IMR-90 (cell line): Measurements from ENCODE around the gene CHAF1B. TPM values are rescaled to one million over a fixed set of nuclear protein-coding genes. Genes with fewer than 3 reads are reported as not detected.

Source experiments
- ATAC-seq: fragments of 200-7000 bp; cut with Tn5 transposase; 2 replicates; pipeline ENCODE4 v1.9.1; 2020; ENCODE audit warnings: low read depth, mild to moderate bottlenecking, moderate library complexity
- BruUV-seq: library from RNA; stranded (reverse); fragments of 400-500 nt; replicated peaks from 2 replicates; lab custom pipeline; 2021; lab: Mats Ljungman, UMichigan
- CTCF ChIA-PET: fragments of 300-600 bp; formaldehyde crosslinking; extraction: SDS; loops from one replicate; lab custom pipeline; 2021; ENCODE audit warnings: antibody characterized with exemption; lab: Yijun Ruan, JAX
- POLR2A ChIA-PET: fragments of 300-600 bp; sonication (Branson Sonifier 250); formaldehyde crosslinking; loops from one replicate; lab custom pipeline; 2022; ENCODE audit warnings: antibody characterized with exemption; ENCODE audit not compliant: unreplicated experiment; lab: Charles Lee
- DNase-seq: peaks from one replicate; pipeline ENCODE4 v3.0.0; 2013
- H2AFZ ChIP-seq: replicated peaks from 2 replicates; pipeline ENCODE3; 2013; ENCODE audit warnings: low read length, mild to moderate bottlenecking; ENCODE audit not compliant: poor library complexity
- H2AK5ac ChIP-seq: 2 replicates; pipeline ENCODE4 v1.6.1; 2013; ENCODE audit warnings: low read depth, low read length, inconsistent platforms
- H2AK9ac ChIP-seq: replicated peaks from 2 replicates; pipeline ENCODE3; 2013; ENCODE audit warnings: mild to moderate bottlenecking, low read depth, low read length, moderate library complexity; ENCODE audit not compliant: poor library complexity
- H2BK120ac ChIP-seq: 2 replicates; pipeline ENCODE4 v1.6.1; 2013; ENCODE audit warnings: low read depth, low read length, inconsistent platforms
- H2BK15ac ChIP-seq: 3 replicates; pipeline ENCODE4 v1.6.1; 2013; ENCODE audit warnings: low read depth, low read length, inconsistent platforms
- H2BK20ac ChIP-seq: 2 replicates; pipeline ENCODE4 v1.6.1; 2013; ENCODE audit warnings: low read depth, mild to moderate bottlenecking, inconsistent platforms, low read length, moderate library complexity
- H2BK5ac ChIP-seq: 2 replicates; pipeline ENCODE4 v1.6.1; 2013; ENCODE audit warnings: mild to moderate bottlenecking, low read depth, low read length, inconsistent platforms; ENCODE audit not compliant: poor library complexity, severe bottlenecking
- H3K14ac ChIP-seq: replicated peaks from 2 replicates; pipeline ENCODE4 v1.6.1; 2013; ENCODE audit warnings: low read depth, low read length, inconsistent platforms
- H3K18ac ChIP-seq: 2 replicates; pipeline ENCODE4 v1.6.1; 2013; ENCODE audit warnings: low read depth, low read length, control low read depth
- H3K23ac ChIP-seq: 2 replicates; pipeline ENCODE4 v1.6.1; 2013; ENCODE audit warnings: low read depth, low read length, inconsistent platforms
- H3K27ac ChIP-seq: 2 replicates; pipeline ENCODE4 v1.5.1; 2013; ENCODE audit warnings: mild to moderate bottlenecking, control low read depth, low read length; ENCODE audit not compliant: insufficient read depth
- H3K27me3 ChIP-seq: 2 replicates; pipeline ENCODE4 v1.6.1; 2013; ENCODE audit warnings: low read length; ENCODE audit not compliant: control insufficient read depth, insufficient read depth
- H3K36me3 ChIP-seq: 2 replicates; pipeline ENCODE4 v1.6.1; 2013; ENCODE audit warnings: low read length, mixed read lengths; ENCODE audit not compliant: control insufficient read depth, insufficient read depth
- H3K4ac ChIP-seq: 2 replicates; pipeline ENCODE4 v1.6.1; 2013; ENCODE audit warnings: low read depth, low read length, inconsistent platforms
- H3K4me1 ChIP-seq: 2 replicates; pipeline ENCODE4 v1.6.1; 2013; ENCODE audit warnings: low read length, mixed read lengths; ENCODE audit not compliant: control insufficient read depth, insufficient read depth
- H3K4me2 ChIP-seq: 2 replicates; pipeline ENCODE4 v1.6.1; 2013; ENCODE audit warnings: low read depth, mild to moderate bottlenecking, control low read depth, low read length, moderate library complexity
- H3K4me3 ChIP-seq: 2 replicates; pipeline ENCODE4 v1.5.1; 2013; ENCODE audit warnings: low read depth, mild to moderate bottlenecking, control low read depth, low read length, moderate library complexity; ENCODE audit not compliant: insufficient read depth
- H3K56ac ChIP-seq: 2 replicates; pipeline ENCODE4 v1.6.1; 2013; ENCODE audit warnings: low read length, inconsistent platforms; ENCODE audit not compliant: insufficient read depth; ENCODE audit errors: extremely low read depth
- H3K79me1 ChIP-seq, 2 experiments: 2 replicates each; pipeline ENCODE4 v1.6.1; 2013; ENCODE audit warnings: low read length in 2 of 2, inconsistent platforms in 1 of 2, low read depth in 1 of 2
- H3K9ac ChIP-seq: 2 replicates; pipeline ENCODE4 v1.6.1; 2013; ENCODE audit warnings: low read depth, low read length, control low read depth
- H3K9me1 ChIP-seq: 2 replicates; pipeline ENCODE4 v1.6.1; 2013; ENCODE audit warnings: low read length, inconsistent platforms; ENCODE audit not compliant: insufficient read depth
- H3K9me3 ChIP-seq: 2 replicates; pipeline ENCODE4 v1.6.1; 2013; ENCODE audit warnings: low read length; ENCODE audit not compliant: control insufficient read depth, insufficient read depth
- H4K20me1 ChIP-seq: 2 replicates; pipeline ENCODE4 v1.6.1; 2013; ENCODE audit warnings: low read length, inconsistent platforms; ENCODE audit not compliant: insufficient read depth
- H4K5ac ChIP-seq: 2 replicates; pipeline ENCODE4 v1.6.1; 2013; ENCODE audit warnings: mild to moderate bottlenecking, low read depth, low read length, control low read depth
- H4K8ac ChIP-seq, 2 experiments: 2 replicates each; pipeline ENCODE4 v1.6.1; 2013; ENCODE audit warnings: low read depth in 2 of 2, low read length in 2 of 2, control low read depth in 1 of 2, inconsistent platforms in 1 of 2
- H4K91ac ChIP-seq: 2 replicates; pipeline ENCODE4 v1.6.1; 2013; ENCODE audit warnings: low read depth, low read length, inconsistent platforms; ENCODE audit not compliant: insufficient read depth
- CHD1 ChIP-seq: IDR thresholded peaks from 2 replicates; pipeline ENCODE4 v1.6.1; 2012; ENCODE audit warnings: low read depth, low read length, improper control_type of control experiment
- CTCF ChIP-seq: conservative IDR thresholded peaks from 2 replicates; pipeline ENCODE4 v1.5.1; 2012; ENCODE audit warnings: mild to moderate bottlenecking, low read depth, low read length, improper control_type of control experiment
- MAFK ChIP-seq: IDR thresholded peaks from 2 replicates; pipeline ENCODE4 v1.6.1; 2012; ENCODE audit warnings: low read depth, low read length, improper control_type of control experiment
- MAZ ChIP-seq: IDR thresholded peaks from 2 replicates; pipeline ENCODE4 v1.6.1; 2012; ENCODE audit warnings: low read depth, mild to moderate bottlenecking, low read length, improper control_type of control experiment, moderate library complexity, borderline replicate concordance
- WGBS, 2 experiments: methylation state at CpG; one replicate each; pipeline versions ENCODE4 v1.1.5 to v1.1.7; 2013; ENCODE audit warnings: missing lambda C conversion rate in 2 of 2; ENCODE audit not compliant: insufficient read length in 1 of 2; ENCODE audit errors: extremely low coverage in 2 of 2; 5-methylcytosine and 5-hydroxymethylcytosine counted together
- dilution Hi-C: fragments of 300-500 bp; cut with HindIII; formaldehyde crosslinking; loops from one replicate; pipeline ENCODE4 v1.14.3; 2018; ENCODE audit warnings: low sequenced_read_pairs; ENCODE audit not compliant: unreplicated experiment
- in situ Hi-C: fragments of 300-500 bp; cut with MboI; formaldehyde crosslinking; loops from 3 replicates; pipeline ENCODE4 v1.14.3; 2019; ENCODE audit warnings: low sequenced_read_pairs, inconsistent platforms, mixed read lengths
- intact Hi-C: fragments of 100-400 bp; cut with micrococcal nuclease; formaldehyde crosslinking; loops from 2 replicates; pipeline ENCODE4 v1.10.0; 2022
- polyA plus RNA-seq, 3 experiments: library from polyadenylated mRNA; depleted of rRNA; stranded (reverse); fragments of >200 nt; gene quantifications; 2 replicates each; pipeline ENCODE4 v1.2.3, GENCODE V29; 2012; ENCODE audit warnings: low replicate concordance in 1 of 3
- total RNA-seq: library from RNA; depleted of rRNA; stranded (reverse); fragments of >200 nt; gene quantifications from 2 replicates; pipeline ENCODE4 v1.2.3, GENCODE V29; 2012

The CHAF1B gene
- total and polyA plus RNA-seq, 2 of the 4 experiments (the other 2 are of a cell fraction): 4.5 to 6.4 TPM

DNA sequence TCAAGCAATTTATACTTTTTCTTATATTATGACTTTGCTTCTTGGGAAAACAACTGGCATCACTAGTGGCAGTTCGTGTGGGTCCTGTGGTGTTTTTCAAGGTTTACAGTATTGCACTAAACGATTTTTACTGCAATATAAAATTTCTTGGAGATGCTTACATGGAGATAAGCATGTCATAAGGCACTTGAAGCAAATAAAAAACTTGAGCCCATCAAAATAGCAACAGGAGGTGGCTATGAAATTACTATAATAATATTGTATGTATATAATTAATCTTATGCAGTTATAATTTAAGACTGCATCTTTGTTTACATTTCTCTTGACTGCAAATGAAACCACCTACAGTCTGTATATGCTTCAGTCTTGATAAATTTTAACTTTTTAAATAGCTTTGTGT lies 29.3 kb upstream of the CHAF1B start:
- intact Hi-C loops (no loop called here), in situ Hi-C loops (no loop called here), dilution Hi-C loops (no loop called here)
- no peak overlapping the region for H3K4me3 ChIP-seq
- H3K4me2 ChIP-seq: no peak overlapping the region
- no peak overlapping the region for H3K4ac ChIP-seq
- no peak overlapping the region for H2AFZ ChIP-seq
- WGBS, 2 experiments: no CpG with 5 or more reads among the region's 2 CpGs
- DNase-seq (no peak), ATAC-seq (no peak)
- H3K23ac ChIP-seq: no peak overlapping the region
- no peak overlapping the region for H4K8ac ChIP-seq
- no peak overlapping the region for H3K27ac ChIP-seq
- H3K14ac ChIP-seq: no peak overlapping the region
- no peak overlapping the region for H2BK5ac ChIP-seq
- H3K36me3 ChIP-seq: peaks cover 33% of the 10 kb centered on the region
- no peak overlapping the region for H2BK15ac ChIP-seq
- no peaks in the 10 kb centered on the region for H3K27me3 ChIP-seq
- ChIA-PET CTCF (no interaction called here), POLR2A (interaction anchor here (0.6 kb wide), 1 partner anchor 388 kb away, joined by 5 read pairs; no protein-coding TSS in a partner anchor)
- H3K79me1 ChIP-seq: peaks cover 29 to 46% of the 10 kb centered on the region in 2 experiments
- H4K5ac ChIP-seq: no peak overlapping the region
- peaks cover 5% of the 10 kb centered on the region for H3K4me1 ChIP-seq
- no peaks in the 10 kb centered on the region for H3K9me3 ChIP-seq
- no TSS peak for BruUV-seq
- no peak overlapping the region for H3K9ac ChIP-seq
- H4K20me1 ChIP-seq: no peaks in the 10 kb centered on the region
- H2BK120ac ChIP-seq: no peak overlapping the region
- H2AK5ac ChIP-seq: no peak overlapping the region
- H2BK20ac ChIP-seq: no peak overlapping the region
- no peak overlapping the region for H3K18ac ChIP-seq
- no peak overlapping the region for H3K56ac ChIP-seq
- TF ChIP-seq CHD1: no peak
- TF ChIP-seq MAZ: no peak
- no peak for TF ChIP-seq CTCF
- TF ChIP-seq MAFK: no peak
- H3K9me1 ChIP-seq: 0 out of 2 replicates have a peak, but pooled peaks cover 2% of the 10 kb centered on the region
- H4K91ac ChIP-seq: no peak overlapping the region
- no peak overlapping the region for H2AK9ac ChIP-seq
